SU-DHL-6 (cell line): ENCODE results near the gene F13B.
"Not testable (repeated sequence)": the region's sequence is repeated elsewhere in the genome, so short reads cannot be mapped to it uniquely, and the experiment has no call there.

Experiments used
- H2AFZ ChIP-seq: fragments of 200-600 bp; sonication (generic); 2 replicates; pipeline ENCODE4 v1.6.1; 2014; ENCODE audit warnings: low read depth, mild to moderate bottlenecking, moderate library complexity, mixed read lengths, antibody characterized with exemption, low read length; ENCODE audit not compliant: severe bottlenecking
- H3F3A ChIP-seq: fragments of 200-600 bp; shearing (Covaris generic); 2 replicates; pipeline ENCODE4 v1.6.0; 2016; ENCODE audit warnings: antibody characterized with exemption, mild to moderate bottlenecking; ENCODE audit not compliant: insufficient read depth
- H3K27ac ChIP-seq: fragments of 200-600 bp; sonication (generic); 2 replicates; pipeline ENCODE4 v1.5.1; 2016; ENCODE audit warnings: low read depth, mild to moderate bottlenecking, low read length, moderate library complexity, mixed read lengths
- H3K27me3 ChIP-seq: fragments of 200-600 bp; sonication (generic), shearing (Covaris generic); 2 replicates; pipeline ENCODE4 v1.6.0; 2014; ENCODE audit warnings: mild to moderate bottlenecking, low read length
- H3K36me3 ChIP-seq: fragments of 200-600 bp; sonication (generic); 2 replicates; pipeline ENCODE4 v1.6.1; 2014; ENCODE audit warnings: mild to moderate bottlenecking, low read length, mixed read lengths
- H3K4me2 ChIP-seq: fragments of 300-600, 200-600 bp; shearing (Covaris generic), sonication (generic); 2 replicates; pipeline ENCODE4 v1.6.0; 2014; ENCODE audit warnings: low read length, low read depth, mild to moderate bottlenecking; ENCODE audit not compliant: poor library complexity, severe bottlenecking
- H3K4me3 ChIP-seq: fragments of 200-600 bp; sonication (generic); 2 replicates; pipeline ENCODE4 v1.5.1; 2014; ENCODE audit warnings: antibody characterized with exemption, low read length, mild to moderate bottlenecking, mixed read lengths; ENCODE audit not compliant: insufficient read depth, poor library complexity, severe bottlenecking
- H3K79me2 ChIP-seq: fragments of 200-600 bp; sonication (generic); 2 replicates; pipeline ENCODE4 v1.6.1; 2014; ENCODE audit warnings: mild to moderate bottlenecking, low read length, moderate library complexity; ENCODE audit not compliant: insufficient read depth
- H3K9ac ChIP-seq: fragments of 200-600 bp; sonication (generic); 2 replicates; pipeline ENCODE4 v1.7.0; 2014; ENCODE audit warnings: mild to moderate bottlenecking, low read length
- H3K9me2 ChIP-seq: fragments of 200-600 bp; sonication (generic); replicated peaks from 2 replicates; pipeline ENCODE4 v1.6.1; 2014; ENCODE audit warnings: low read length; ENCODE audit not compliant: insufficient read depth
- H3K9me3 ChIP-seq: fragments of 200-600 bp; sonication (generic); 2 replicates; pipeline ENCODE4 v1.6.1; 2014; ENCODE audit warnings: low read length, mixed read lengths; ENCODE audit not compliant: insufficient read depth
- H4K20me1 ChIP-seq: fragments of 200-600 bp; sonication (generic); 2 replicates; pipeline ENCODE4 v1.6.1; 2014; ENCODE audit warnings: low read depth, mild to moderate bottlenecking, antibody characterized with exemption, low read length, moderate library complexity, mixed read lengths
- CTCF ChIP-seq: fragments of 200-600 bp; sonication (generic); IDR thresholded peaks from one replicate; pipeline ENCODE4 v1.5.1; 2017; ENCODE audit warnings: antibody characterized with exemption, mild to moderate bottlenecking, low read length, moderate library complexity; ENCODE audit not compliant: insufficient read depth, poor library complexity, severe bottlenecking
- EZH2phosphoT487 ChIP-seq: fragments of 200-600 bp; sonication (generic), shearing (Covaris generic); conservative IDR thresholded peaks from 2 replicates; pipeline ENCODE4 v1.6.1; 2018; ENCODE audit warnings: mild to moderate bottlenecking, antibody characterized with exemption, low read length, moderate library complexity, mixed read lengths

F13B gene

GRCh38 chr1:197041486-197042353 is 25.3 kb downstream of the F13B start:
- Histone ChIP-seq H3K27me3 (no peaks in the 10 kb centered on the region), H3K4me3 (no peak overlapping the region), H3F3A (no peaks in the 10 kb centered on the region), H3K36me3 (no peaks in the 10 kb centered on the region), H4K20me1 (no peaks in the 10 kb centered on the region), H3K79me2 (no peaks in the 10 kb centered on the region), H3K9me3 (no peaks in the 10 kb centered on the region), H3K4me2 (peak overlapping the region; percentile 50), H2AFZ (peak overlapping the region; percentile 69), H3K27ac (no peak overlapping the region), H3K9me2 (no peaks in the 10 kb centered on the region), H3K9ac (no peak overlapping the region; the same call in 1 of the 2 replicates)
- TF ChIP-seq CTCF (no peak), EZH2phosphoT487 (no peak)

GRCh38 chr1:197036861-197037260 is 30.2 kb downstream of the F13B start:
- Histone ChIP-seq H3K4me3 (no peak overlapping the region), H3K4me2 (no peak overlapping the region), H3K27ac (no peak overlapping the region), H4K20me1 (no peaks in the 10 kb centered on the region), H3K36me3 (no peaks in the 10 kb centered on the region), H3K27me3 (no peaks in the 10 kb centered on the region), H3K79me2 (no peaks in the 10 kb centered on the region), H3K9ac (no peak overlapping the region), H3F3A (no peaks in the 10 kb centered on the region), H2AFZ (no peak overlapping the region), H3K9me3 (no peaks in the 10 kb centered on the region), H3K9me2 (no peaks in the 10 kb centered on the region)
- no peak for TF ChIP-seq CTCF
- TF ChIP-seq EZH2phosphoT487, result no peak

GRCh38 chr1:197034631-197035339 is 32.3 kb downstream of the F13B start:
- not testable (repeated sequence) for H2AFZ ChIP-seq, H4K20me1 ChIP-seq, H3K27ac ChIP-seq, H3K4me3 ChIP-seq, H3K9me2 ChIP-seq, H3K27me3 ChIP-seq, H3K9ac ChIP-seq, H3K9me3 ChIP-seq, H3K4me2 ChIP-seq, H3K36me3 ChIP-seq, H3K79me2 ChIP-seq, H3F3A ChIP-seq

- Histone ChIP-seq H3K9me3 (no peaks in the 10 kb centered on the region), H3K9ac (no peak overlapping the region), H3K27ac (no peak overlapping the region), H2AFZ (no peak overlapping the region), H3K27me3 (no peaks in the 10 kb centered on the region), H4K20me1 (no peaks in the 10 kb centered on the region), H3K4me2 (no peak overlapping the region), H3K36me3 (no peaks in the 10 kb centered on the region), H3F3A (no peaks in the 10 kb centered on the region), H3K4me3 (no peak overlapping the region), H3K79me2 (no peaks in the 10 kb centered on the region), H3K9me2 (no peaks in the 10 kb centered on the region)
- TF ChIP-seq EZH2phosphoT487, result no peak
- no peak for TF ChIP-seq CTCF
These were observed 37.3 kb downstream of the F13B start for GRCh38 chr1:197029749-197030148.
